GM12878 (cell line): Measurements from ENCODE around the gene BRAT1. TPM values are rescaled to one million over a fixed set of nuclear protein-coding genes. Genes with fewer than 3 reads are reported as not detected.

Source experiments
- ATF7 ChIP-seq: fragments of 450-650 bp; IDR thresholded peaks from 2 replicates; pipeline ENCODE4 v1.6.1; 2016; ENCODE audit warnings: low read depth, mild to moderate bottlenecking
- GATAD2B ChIP-seq: fragments of 450-650 bp; conservative IDR thresholded peaks from 2 replicates; pipeline ENCODE4 v1.6.1; 2017; ENCODE audit warnings: low read depth, mild to moderate bottlenecking, moderate library complexity
- IKZF1 ChIP-seq: fragments of 450-650 bp; conservative IDR thresholded peaks from 2 replicates; pipeline ENCODE4 v1.6.1; 2017; ENCODE audit warnings: antibody characterized with exemption, mild to moderate bottlenecking
- LARP7 ChIP-seq: fragments of 450-650 bp; IDR thresholded peaks from 2 replicates; pipeline ENCODE4 v1.6.1; 2017; ENCODE audit warnings: mild to moderate bottlenecking
- MTA2 ChIP-seq: fragments of 450-650 bp; IDR thresholded peaks from 2 replicates; pipeline ENCODE4 v1.6.1; 2016; ENCODE audit warnings: low read depth, mild to moderate bottlenecking, moderate library complexity
- TCF12 ChIP-seq: IDR thresholded peaks from 2 replicates; pipeline ENCODE4 v1.6.1; 2011; ENCODE audit warnings: low read depth, mild to moderate bottlenecking, low read length
- polyA plus RNA-seq, 11 experiments: library from polyadenylated mRNA; depleted of rRNA in 4 of 11; unstranded in 6 of 11; stranded (reverse) in 5 of 11; fragments of >200 nt; fragmentation: Nextera tagmentation in 4 of 11; fragmentation: Illumina TruSeq in 1 of 11; extraction: Ambion mirVana in 4 of 11; extraction: Trizol in 1 of 11; gene quantifications; 1 replicate in 1 of 11; 2 replicates in 10 of 11; pipeline versions ENCODE4 v1.2.1 to v1.2.3, GENCODE V29; 2011 to 2016; ENCODE audit warnings: inconsistent platforms in 2 of 11, missing spikeins in 2 of 11, low read depth in 1 of 11
- total RNA-seq, 4 experiments: library from RNA; depleted of rRNA in 3 of 4; stranded (reverse); fragments of >200 nt in 3 of 4; fragmentation: Illumina TruSeq in 1 of 4; extraction: Trizol in 1 of 4; gene quantifications; 2 replicates each; pipeline versions ENCODE4 v1.2.1 to v1.2.3, GENCODE V29; 2013 to 2021
- TF ChIP-seq, protein P1 (sequence below): fragments of 450-650 bp; formaldehyde crosslinking; IDR thresholded peaks from 2 replicates; pipeline ENCODE4 v1.4.0; 2022; ENCODE audit warnings: mild to moderate bottlenecking, moderate library complexity
- TF ChIP-seq, protein P2 (sequence below): IDR thresholded peaks from 2 replicates; pipeline ENCODE4 v1.6.1; 2012; ENCODE audit warnings: low read depth, low read length, improper control_type of control experiment
- TF ChIP-seq, protein P3 (sequence below): fragments of 450-650 bp; IDR thresholded peaks from 2 replicates; pipeline ENCODE4 v1.6.1; 2018; ENCODE audit warnings: mild to moderate bottlenecking, low read depth, moderate library complexity; ENCODE audit not compliant: partially characterized antibody

BRAT1 gene
- total and polyA plus RNA-seq, 10 of the 15 experiments (the other 5 are each of a cell fraction or from before 2014, with no cell fraction given), result 0.13 to 53.3 (median 16.0) TPM

DNA sequence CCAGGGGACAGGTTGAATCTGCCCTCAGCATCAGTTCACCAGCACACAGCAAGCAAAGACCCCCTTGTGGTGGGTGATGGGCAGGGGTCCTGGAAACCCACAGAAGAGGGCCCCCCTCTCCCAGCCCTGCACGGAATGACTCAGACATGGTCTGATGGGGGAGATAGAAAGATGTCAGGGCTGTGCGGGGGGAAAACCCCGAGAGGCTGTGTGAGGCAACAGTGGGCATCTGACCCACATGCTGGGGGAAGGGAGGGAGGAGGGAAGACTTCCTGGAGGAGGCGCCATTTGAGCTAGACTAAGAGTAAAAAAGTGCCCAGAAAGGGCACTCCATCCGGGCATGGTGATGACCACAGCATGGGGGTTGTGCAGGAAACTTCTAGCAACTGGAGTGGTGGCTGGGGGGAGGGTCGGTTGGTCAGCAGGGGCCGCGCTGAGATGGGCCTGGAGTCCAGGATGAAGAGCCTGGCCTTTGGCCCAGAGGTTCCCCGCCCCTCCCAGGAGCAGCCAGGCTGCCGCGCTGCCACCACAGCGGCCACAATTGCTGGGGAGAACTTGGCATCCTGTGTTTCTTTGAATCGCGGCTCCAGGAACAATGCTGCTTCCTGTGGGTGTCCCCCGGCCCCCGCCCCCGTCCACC is 33.3 kb downstream of the BRAT1 start (continued):
- TF ChIP-seq, protein P1, sequence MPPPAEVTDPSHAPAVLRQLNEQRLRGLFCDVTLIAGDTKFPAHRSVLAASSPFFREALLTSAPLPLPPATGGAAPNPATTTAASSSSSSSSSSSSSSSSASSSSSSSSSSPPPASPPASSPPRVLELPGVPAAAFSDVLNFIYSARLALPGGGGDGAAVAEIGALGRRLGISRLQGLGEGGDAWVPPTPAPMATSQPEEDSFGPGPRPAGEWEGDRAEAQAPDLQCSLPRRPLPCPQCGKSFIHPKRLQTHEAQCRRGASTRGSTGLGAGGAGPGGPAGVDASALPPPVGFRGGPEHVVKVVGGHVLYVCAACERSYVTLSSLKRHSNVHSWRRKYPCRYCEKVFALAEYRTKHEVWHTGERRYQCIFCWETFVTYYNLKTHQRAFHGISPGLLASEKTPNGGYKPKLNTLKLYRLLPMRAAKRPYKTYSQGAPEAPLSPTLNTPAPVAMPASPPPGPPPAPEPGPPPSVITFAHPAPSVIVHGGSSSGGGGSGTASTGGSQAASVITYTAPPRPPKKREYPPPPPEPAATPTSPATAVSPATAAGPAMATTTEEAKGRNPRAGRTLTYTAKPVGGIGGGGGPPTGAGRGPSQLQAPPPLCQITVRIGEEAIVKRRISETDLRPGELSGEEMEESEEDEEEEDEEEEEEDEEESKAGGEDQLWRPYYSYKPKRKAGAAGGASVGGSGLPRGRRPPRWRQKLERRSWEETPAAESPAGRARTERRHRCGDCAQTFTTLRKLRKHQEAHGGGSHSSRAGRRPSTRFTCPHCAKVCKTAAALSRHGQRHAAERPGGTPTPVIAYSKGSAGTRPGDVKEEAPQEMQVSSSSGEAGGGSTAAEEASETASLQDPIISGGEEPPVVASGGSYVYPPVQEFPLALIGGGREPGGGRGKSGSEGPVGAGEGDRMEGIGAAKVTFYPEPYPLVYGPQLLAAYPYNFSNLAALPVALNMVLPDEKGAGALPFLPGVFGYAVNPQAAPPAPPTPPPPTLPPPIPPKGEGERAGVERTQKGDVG (CRISPR knock-in tag), result no peak
- TF ChIP-seq, protein P2, sequence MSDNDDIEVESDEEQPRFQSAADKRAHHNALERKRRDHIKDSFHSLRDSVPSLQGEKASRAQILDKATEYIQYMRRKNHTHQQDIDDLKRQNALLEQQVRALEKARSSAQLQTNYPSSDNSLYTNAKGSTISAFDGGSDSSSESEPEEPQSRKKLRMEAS, result no peak
- TF ChIP-seq, protein P3, sequence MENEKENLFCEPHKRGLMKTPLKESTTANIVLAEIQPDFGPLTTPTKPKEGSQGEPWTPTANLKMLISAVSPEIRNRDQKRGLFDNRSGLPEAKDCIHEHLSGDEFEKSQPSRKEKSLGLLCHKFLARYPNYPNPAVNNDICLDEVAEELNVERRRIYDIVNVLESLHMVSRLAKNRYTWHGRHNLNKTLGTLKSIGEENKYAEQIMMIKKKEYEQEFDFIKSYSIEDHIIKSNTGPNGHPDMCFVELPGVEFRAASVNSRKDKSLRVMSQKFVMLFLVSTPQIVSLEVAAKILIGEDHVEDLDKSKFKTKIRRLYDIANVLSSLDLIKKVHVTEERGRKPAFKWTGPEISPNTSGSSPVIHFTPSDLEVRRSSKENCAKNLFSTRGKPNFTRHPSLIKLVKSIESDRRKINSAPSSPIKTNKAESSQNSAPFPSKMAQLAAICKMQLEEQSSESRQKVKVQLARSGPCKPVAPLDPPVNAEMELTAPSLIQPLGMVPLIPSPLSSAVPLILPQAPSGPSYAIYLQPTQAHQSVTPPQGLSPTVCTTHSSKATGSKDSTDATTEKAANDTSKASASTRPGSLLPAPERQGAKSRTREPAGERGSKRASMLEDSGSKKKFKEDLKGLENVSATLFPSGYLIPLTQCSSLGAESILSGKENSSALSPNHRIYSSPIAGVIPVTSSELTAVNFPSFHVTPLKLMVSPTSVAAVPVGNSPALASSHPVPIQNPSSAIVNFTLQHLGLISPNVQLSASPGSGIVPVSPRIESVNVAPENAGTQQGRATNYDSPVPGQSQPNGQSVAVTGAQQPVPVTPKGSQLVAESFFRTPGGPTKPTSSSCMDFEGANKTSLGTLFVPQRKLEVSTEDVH, result no peak
- TF ChIP-seq LARP7 (no peak), GATAD2B (peak; percentile 58; the same call in 1 of the 2 replicates), IKZF1 (peak; percentile 42; the same call in 1 of the 2 replicates), TCF12 (0 out of 2 replicates have a peak, but pooled peaks have one; percentile 13), ATF7 (peak; percentile 27; the same call in 1 of the 2 replicates), MTA2 (peak; percentile 43; the same call in 1 of the 2 replicates)
